HG03196 (cell line): ENCODE measurements around the gene CINP.
"Not testable (repeated sequence)": the region's sequence is repeated elsewhere in the genome, so short reads cannot be mapped to it uniquely, and the experiment has no call there.

ENCODE experiments used
- ATAC-seq: cut with Tn5 transposase; IDR thresholded peaks from one replicate; pipeline ENCODE4 v1.9.1; 2021; ENCODE audit not compliant: unreplicated experiment

The CINP gene

GRCh38 chr14:102321456-102322422, 41.0 kb downstream of the CINP start:
- ATAC-seq, result no peak

GRCh38 chr14:102320671-102321455, 41.8 kb downstream of the CINP start:
- ATAC-seq, result no peak

GRCh38 chr14:102320033-102320660, 42.5 kb downstream of the CINP start:
- no peak for ATAC-seq

- ATAC-seq, result peak; percentile 46
Observed at GRCh38 chr14:102319351-102320032, 43.2 kb downstream of the CINP start, which contains the start of gene ZNF839. TSS of gene ZNF839 (plus strand) at chr14:102319746. CDS start at chr14:102319766, 20 bp downstream.

- no peak for ATAC-seq
Observed at GRCh38 chr14:102318781-102319276, 43.9 kb downstream of the CINP start.

GRCh38 chr14:102317564-102318248, 45.0 kb downstream of the CINP start:
- ATAC-seq, result no peak

- peak; percentile 68 for ATAC-seq
Observed at GRCh38 chr14:102316743-102317563, 45.7 kb downstream of the CINP start.

- ATAC-seq, result no peak
Observed at GRCh38 chr14:102316338-102316742, 46.4 kb downstream of the CINP start.

GRCh38 chr14:102315121-102315520, 47.6 kb downstream of the CINP start:
- ATAC-seq, result no peak

GRCh38 chr14:102314242-102315011, 48.3 kb downstream of the CINP start:
- peak; percentile 49 for ATAC-seq

GRCh38 chr14:102304611-102305506, 57.8 kb downstream of the CINP start, which contains the start of gene MOK:
TSS of gene MOK (minus strand) at chr14:102305164. CDS start at chr14:102304968, 196 bp downstream.
- peak; percentile 92 for ATAC-seq

GRCh38 chr14:102303664-102304063, 59.0 kb downstream of the CINP start:
- no peak for ATAC-seq

- not testable (repeated sequence) for ATAC-seq
Observed at GRCh38 chr14:102298303-102299070, 64.2 kb downstream of the CINP start.
